ENCODE results near the gene C6orf47.

Gene C6orf47

GRCh38 chr6:31636698-31637596 lies 23.6 kb downstream of the C6orf47 start:
- DNase-seq (ENCODE audit: low read depth), result no peak

DNA sequence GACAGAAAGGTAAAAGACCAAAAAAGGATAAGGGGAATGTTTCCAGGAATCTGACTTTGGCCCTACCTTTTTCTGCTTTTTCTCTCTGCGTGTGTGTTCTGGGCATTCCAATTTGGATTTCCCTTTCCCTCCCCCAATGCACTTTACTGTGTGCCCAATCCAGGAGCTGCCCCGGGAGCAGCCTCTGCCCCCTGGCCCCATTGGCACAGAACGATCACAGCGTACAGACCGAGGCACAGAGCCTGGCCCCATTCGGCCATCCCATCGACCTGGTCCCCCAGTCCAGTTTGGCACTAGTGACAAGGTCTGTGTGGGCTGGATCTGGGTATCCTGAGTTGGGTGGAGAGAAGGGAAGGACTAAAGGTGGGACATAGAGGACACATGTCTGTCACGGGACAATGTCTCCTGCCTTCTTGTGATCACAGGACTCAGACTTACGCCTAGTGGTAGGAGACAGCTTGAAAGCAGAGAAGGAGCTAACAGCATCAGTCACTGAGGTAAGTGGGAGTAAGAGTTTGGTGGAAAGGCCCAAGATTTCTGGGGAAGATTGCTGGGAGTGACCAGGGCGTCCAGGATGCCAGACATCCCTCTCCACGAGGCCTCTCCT lies 25.5 kb downstream of the C6orf47 start:
- DNase-seq (ENCODE audit: low read depth), result no peak

GRCh38 chr6:31634131-31634530 lies 26.4 kb downstream of the C6orf47 start:
- DNase-seq (ENCODE audit: low read depth), result no peak

GRCh38 chr6:31633447-31633846 lies 27.1 kb downstream of the C6orf47 start:
- DNase-seq (ENCODE audit: low read depth), result no peak

- no peak for DNase-seq (ENCODE audit: low read depth)
These were observed 28.2 kb downstream of the C6orf47 start for GRCh38 chr6:31632279-31632946.

DNA sequence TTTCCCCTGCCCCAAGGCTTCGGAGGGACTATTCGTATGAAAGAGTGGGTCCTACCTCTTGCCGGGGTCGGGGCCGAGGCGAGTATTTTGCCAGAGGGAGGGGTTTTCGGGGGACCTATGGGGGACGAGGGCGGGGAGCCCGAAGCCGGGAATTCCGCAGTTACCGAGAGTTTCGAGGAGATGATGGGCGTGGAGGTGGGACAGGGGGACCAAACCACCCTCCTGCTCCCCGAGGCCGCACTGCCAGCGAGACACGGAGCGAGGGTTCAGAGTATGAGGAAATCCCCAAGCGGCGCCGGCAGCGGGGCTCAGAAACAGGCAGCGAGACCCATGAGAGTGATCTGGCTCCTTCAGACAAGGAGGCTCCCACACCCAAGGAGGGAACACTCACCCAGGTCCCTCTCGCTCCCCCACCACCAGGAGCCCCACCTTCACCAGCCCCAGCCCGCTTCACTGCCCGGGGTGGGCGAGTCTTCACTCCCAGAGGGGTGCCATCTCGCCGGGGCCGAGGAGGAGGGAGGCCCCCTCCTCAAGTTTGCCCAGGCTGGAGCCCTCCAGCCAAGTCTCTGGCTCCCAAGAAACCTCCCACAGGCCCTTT lies 28.8 kb downstream of the C6orf47 start:
- no peak for DNase-seq (ENCODE audit: low read depth)

DNA sequence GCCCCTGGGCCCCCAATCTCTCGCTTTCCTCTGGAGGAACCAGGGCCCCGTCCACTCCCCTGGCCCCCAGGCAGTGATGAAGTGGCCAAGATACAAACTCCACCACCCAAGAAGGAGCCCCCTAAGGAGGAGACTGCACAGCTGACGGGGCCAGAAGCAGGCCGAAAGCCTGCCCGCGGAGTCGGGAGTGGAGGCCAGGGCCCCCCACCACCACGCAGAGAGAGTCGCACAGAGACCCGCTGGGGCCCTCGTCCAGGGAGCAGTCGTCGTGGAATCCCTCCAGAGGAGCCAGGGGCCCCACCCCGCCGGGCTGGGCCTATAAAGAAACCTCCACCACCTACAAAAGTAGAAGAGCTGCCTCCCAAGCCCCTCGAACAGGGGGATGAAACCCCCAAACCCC lies 29.4 kb downstream of the C6orf47 start:
- DNase-seq (ENCODE audit: low read depth), result no peak

DNA sequence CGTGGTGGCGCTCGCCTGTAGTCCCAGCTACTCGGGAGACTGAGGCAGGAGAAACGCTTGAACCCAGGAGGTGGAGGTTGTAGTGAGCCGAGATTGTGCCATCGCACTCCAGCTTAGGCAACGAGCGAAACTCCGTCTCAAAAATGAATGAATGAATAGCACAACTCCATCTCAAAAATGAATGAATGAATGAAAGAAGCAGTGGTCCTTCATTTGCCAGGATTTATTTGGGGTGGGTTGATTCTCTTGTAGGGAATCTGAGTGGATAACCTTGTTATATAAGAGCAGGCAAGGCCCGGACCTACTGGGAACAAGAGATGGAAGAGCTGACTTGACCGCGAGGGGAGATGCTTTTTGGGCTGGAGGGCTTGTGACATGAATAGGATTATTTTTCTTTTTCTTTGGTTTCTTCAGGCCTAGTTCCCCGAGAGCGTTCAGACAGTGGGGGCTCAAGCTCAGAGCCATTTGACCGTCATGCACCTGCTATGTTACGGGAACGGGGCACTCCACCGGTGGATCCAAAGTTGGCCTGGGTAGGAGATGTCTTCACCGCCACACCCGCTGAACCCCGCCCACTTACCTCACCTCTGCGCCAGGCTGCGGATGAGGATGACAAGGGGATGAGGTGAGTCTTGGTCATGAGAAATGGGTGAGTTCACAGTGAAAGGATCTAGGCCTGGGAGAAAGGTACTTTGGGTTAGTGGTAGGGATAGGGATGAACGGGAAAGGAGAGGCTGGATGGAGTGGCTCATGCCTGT lies 30.2 kb downstream of the C6orf47 start:
- DNase-seq (ENCODE audit: low read depth), result no peak

- no peak for DNase-seq (ENCODE audit: low read depth)
These were observed 31.6 kb downstream of the C6orf47 start for GRCh38 chr6:31629014-31629413.

DNA sequence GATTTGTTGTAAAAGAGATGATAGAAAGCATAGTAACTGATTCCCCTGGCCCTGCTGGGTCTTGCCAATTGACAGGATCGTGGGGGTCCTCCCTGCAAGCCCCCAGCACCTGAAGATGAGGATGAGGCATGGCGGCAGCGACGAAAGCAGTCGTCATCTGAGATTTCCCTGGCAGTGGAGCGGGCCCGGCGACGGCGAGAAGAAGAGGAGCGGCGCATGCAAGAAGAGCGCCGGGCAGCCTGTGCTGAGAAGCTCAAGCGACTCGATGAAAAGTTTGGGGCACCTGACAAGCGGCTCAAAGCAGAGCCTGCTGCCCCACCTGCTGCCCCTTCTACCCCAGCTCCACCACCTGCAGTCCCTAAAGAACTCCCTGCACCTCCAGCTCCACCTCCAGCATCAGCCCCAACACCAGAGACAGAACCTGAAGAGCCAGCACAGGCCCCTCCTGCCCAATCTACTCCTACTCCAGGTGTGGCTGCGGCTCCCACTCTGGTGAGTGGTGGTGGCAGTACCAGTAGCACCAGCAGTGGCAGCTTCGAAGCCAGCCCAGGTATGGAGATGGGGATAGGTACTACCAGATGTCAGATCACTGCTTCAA lies 32.8 kb downstream of the C6orf47 start:
- DNase-seq (ENCODE audit: low read depth), result no peak

- no peak for DNase-seq (ENCODE audit: low read depth)
These were observed 33.6 kb downstream of the C6orf47 start for GRCh38 chr6:31626952-31627351.

DNA sequence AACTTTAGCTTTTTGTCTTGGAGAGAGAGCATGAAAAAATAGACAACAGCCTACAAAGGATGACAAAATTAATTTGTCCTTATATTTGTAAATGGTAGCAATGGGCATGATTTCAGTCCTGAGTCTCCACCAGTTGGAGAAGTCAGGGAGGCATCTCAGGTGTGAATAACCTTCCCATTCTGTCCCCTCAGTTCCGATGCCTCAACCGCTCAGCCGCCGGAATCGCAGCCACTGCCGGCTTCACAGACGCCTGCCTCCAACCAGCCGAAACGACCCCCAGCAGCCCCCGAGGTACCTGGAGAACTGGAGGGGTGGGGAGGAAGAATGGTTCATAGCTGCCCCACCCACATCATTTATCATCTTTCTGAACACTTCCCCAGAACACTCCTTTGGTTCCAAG lies 36.5 kb downstream of the C6orf47 start:
- no peak for DNase-seq (ENCODE audit: low read depth)

- no peak for DNase-seq (ENCODE audit: low read depth)
These were observed 37.9 kb downstream of the C6orf47 start for GRCh38 chr6:31622684-31623091.

GRCh38 chr6:31621991-31622390 lies 38.6 kb downstream of the C6orf47 start:
- DNase-seq (ENCODE audit: low read depth), result no peak

- DNase-seq (ENCODE audit: low read depth), result no peak
These were observed 39.1 kb downstream of the C6orf47 start for GRCh38 chr6:31621320-31621939.

DNA sequence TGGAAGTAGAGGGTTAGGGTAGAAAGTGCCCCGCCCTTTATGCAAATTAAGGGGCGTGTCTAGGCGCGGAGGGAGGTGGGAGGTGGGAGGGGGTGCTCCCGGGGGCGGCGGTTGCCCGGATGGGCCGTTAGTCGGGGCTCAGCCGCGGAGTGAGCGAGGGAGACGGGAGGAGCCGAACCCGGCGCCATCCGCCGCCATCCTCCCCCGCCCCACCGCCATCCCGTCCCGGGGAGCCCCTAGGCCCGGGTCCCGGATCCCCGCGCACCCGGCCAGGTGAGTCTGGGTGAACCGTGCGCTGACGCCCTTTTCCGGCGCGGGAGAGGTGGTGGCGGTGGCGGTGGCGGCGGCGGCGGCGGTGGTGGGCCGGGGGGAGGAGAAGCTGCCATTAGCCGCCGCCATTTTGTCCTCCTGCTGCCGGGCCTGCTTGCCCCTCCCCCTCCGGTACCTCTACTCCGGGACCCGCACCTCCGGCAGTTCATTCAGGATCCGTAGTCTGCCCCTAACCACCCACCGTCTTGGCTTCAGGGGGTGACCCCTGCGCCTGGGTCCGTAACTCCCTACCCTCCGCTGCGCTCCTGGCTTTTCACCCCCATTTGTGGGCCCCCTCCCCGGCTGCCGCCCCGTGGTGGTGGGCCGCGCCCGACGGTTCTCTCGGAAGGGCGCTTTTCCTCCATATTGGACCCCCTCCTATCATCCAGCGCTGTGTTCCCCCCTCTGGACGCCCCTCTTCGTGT lies 39.8 kb downstream of the C6orf47 start, which contains the start of gene PRRC2A:
Gene PRRC2A, plus strand, starts transcription at position 130 of the 734 bp plus-strand sequence. CDS start 2,075 bp downstream, outside the sequence.
- DNase-seq (ENCODE audit: low read depth), result peak; percentile 41

GRCh38 chr6:31619805-31620585 lies 40.6 kb downstream of the C6orf47 start:
- peak; percentile 99 for DNase-seq (ENCODE audit: low read depth)

GRCh38 chr6:31617010-31617409 lies 43.6 kb downstream of the C6orf47 start:
- no peak for DNase-seq (ENCODE audit: low read depth)

GRCh38 chr6:31615748-31616147 lies 44.8 kb downstream of the C6orf47 start:
- DNase-seq (ENCODE audit: low read depth), result no peak

Measured in fibroblast of the conjunctiva (primary cell).